ENCODE data around the gene ANKRD9.
A peak's percentile ranks its signal among the peaks of the same experiment; 100 is the strongest.
"Not testable (repeated sequence)": the region's sequence is repeated elsewhere in the genome, so short reads cannot be mapped to it uniquely, and the experiment has no call there.

ANKRD9 gene

GRCh38 chr14:102538602-102539543, 29.3 kb upstream of the ANKRD9 start:
- no peak for FAIRE-seq
- DNase-seq (ENCODE audit: insufficient read length, low spot score), result no peak

- DNase-seq (ENCODE audit: insufficient read length, low spot score), result no peak
- no peak for FAIRE-seq
Observed at GRCh38 chr14:102537981-102538601, 28.5 kb upstream of the ANKRD9 start.

- no peak for DNase-seq (ENCODE audit: insufficient read length, low spot score)
- FAIRE-seq, result no peak
Observed at GRCh38 chr14:102532204-102532658, 22.7 kb upstream of the ANKRD9 start.

- DNase-seq (ENCODE audit: insufficient read length, low spot score) (no peak), FAIRE-seq (no peak)
Observed at GRCh38 chr14:102530828-102531478, 21.4 kb upstream of the ANKRD9 start.

- DNase-seq (ENCODE audit: insufficient read length, low spot score) (no peak), FAIRE-seq (no peak)
Observed at GRCh38 chr14:102528431-102529170, 19.0 kb upstream of the ANKRD9 start.

GRCh38 chr14:102525929-102526497, 16.4 kb upstream of the ANKRD9 start:
- DNase-seq (ENCODE audit: insufficient read length, low spot score) (no peak), FAIRE-seq (no peak)

- DNase-seq (ENCODE audit: insufficient read length, low spot score) (no peak), FAIRE-seq (no peak)
Observed at GRCh38 chr14:102525219-102525928, 15.8 kb upstream of the ANKRD9 start.

GRCh38 chr14:102524451-102525218, 15.1 kb upstream of the ANKRD9 start:
- DNase-seq (ENCODE audit: insufficient read length, low spot score) (peak; percentile 99), FAIRE-seq (peak; percentile 96)

- no peak for DNase-seq (ENCODE audit: insufficient read length, low spot score)
- FAIRE-seq, result no peak
Observed at GRCh38 chr14:102523569-102524450, 14.2 kb upstream of the ANKRD9 start.

GRCh38 chr14:102523200-102523568, 13.6 kb upstream of the ANKRD9 start:
- no peak for DNase-seq (ENCODE audit: insufficient read length, low spot score)
- no peak for FAIRE-seq

- FAIRE-seq; DNase-seq (ENCODE audit: insufficient read length, low spot score): not testable (repeated sequence)
Observed at GRCh38 chr14:102519709-102520108, 10.1 kb upstream of the ANKRD9 start.

- FAIRE-seq (no peak), DNase-seq (ENCODE audit: insufficient read length, low spot score) (no peak)
Observed at GRCh38 chr14:102518063-102518648, 8.6 kb upstream of the ANKRD9 start.

- FAIRE-seq (no peak), DNase-seq (ENCODE audit: insufficient read length, low spot score) (no peak)
Observed at GRCh38 chr14:102517392-102518062, 8.0 kb upstream of the ANKRD9 start.

GRCh38 chr14:102516531-102517391, 7.2 kb upstream of the ANKRD9 start:
- FAIRE-seq (no peak), DNase-seq (ENCODE audit: insufficient read length, low spot score) (peak; percentile 83)

GRCh38 chr14:102514987-102515733, 5.6 kb upstream of the ANKRD9 start:
- no peak for FAIRE-seq
- no peak for DNase-seq (ENCODE audit: insufficient read length, low spot score)
